Memory B cell (primary cell): ENCODE results near the gene BRCA1.
A peak's percentile ranks its signal among the peaks of the same experiment; 100 is the strongest.

Source experiments
- ATAC-seq: fragments of 150-1000 bp; cut with Tn5 transposase; 2 replicates; pipeline ENCODE4 v1.10.0; 2021; ENCODE audit warnings: low read depth, mild to moderate bottlenecking, moderate library complexity
- DNase-seq, 2 donors: peaks; one replicate each; pipeline ENCODE4 v3.0.0; 2022; ENCODE audit warnings: low spot score in 2 of 2
- H3K27ac Mint-ChIP-seq: one replicate; pipeline ENCODE4 v1.8.0; 2022; ENCODE audit warnings: mild to moderate bottlenecking, moderate library complexity, mixed read lengths
- H3K27me3 Mint-ChIP-seq: one replicate; pipeline ENCODE4 v1.8.0; 2022; ENCODE audit warnings: mixed read lengths
- H3K36me3 Mint-ChIP-seq: one replicate; pipeline ENCODE4 v1.8.0; 2022; ENCODE audit warnings: mild to moderate bottlenecking, mixed read lengths
- H3K4me1 Mint-ChIP-seq: one replicate; pipeline ENCODE4 v1.8.0; 2022; ENCODE audit warnings: mixed read lengths
- H3K4me3 Mint-ChIP-seq: one replicate; pipeline ENCODE4 v1.8.0; 2022; ENCODE audit warnings: mild to moderate bottlenecking, moderate library complexity, mixed read lengths
- H3K9me3 Mint-ChIP-seq: one replicate; pipeline ENCODE4 v1.8.0; 2022; ENCODE audit warnings: mixed read lengths

The BRCA1 gene

DNA sequence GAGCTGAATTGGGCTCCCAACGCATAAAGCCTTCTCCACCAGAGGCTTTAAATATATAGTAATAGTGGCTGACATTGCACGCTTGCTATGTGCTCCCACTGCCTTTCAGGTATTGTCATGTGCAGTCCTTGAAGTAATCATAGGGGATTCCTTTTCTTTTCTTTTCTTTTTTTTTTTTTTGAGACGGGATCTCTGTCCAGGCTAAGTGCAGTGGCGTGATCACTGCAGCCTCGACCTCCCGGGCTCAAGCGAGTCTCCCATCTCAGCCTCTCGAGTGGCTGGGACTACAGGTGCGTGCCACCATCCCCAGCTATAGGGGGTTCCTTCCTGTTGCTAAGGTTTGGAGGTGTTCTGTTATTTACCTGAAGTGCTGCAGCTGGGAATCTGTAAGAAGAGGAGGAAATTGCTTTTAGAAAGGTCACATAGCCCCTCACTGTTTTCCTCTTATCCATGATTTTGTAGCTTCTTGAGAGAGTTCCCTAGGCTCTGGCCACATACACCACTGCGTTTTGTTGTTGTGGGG is 126.1 kb downstream of the BRCA1 start:
- no peak for ATAC-seq
- Mint-ChIP-seq H3K27ac (peak overlapping the region; percentile 98), H3K4me1 (peaks cover 21% of the 10 kb centered on the region), H3K9me3 (no peaks in the 10 kb centered on the region), H3K27me3 (no peaks in the 10 kb centered on the region), H3K36me3 (peaks cover 14% of the 10 kb centered on the region), H3K4me3 (peak overlapping the region; percentile 95)
- DNase-seq: no peak

DNA sequence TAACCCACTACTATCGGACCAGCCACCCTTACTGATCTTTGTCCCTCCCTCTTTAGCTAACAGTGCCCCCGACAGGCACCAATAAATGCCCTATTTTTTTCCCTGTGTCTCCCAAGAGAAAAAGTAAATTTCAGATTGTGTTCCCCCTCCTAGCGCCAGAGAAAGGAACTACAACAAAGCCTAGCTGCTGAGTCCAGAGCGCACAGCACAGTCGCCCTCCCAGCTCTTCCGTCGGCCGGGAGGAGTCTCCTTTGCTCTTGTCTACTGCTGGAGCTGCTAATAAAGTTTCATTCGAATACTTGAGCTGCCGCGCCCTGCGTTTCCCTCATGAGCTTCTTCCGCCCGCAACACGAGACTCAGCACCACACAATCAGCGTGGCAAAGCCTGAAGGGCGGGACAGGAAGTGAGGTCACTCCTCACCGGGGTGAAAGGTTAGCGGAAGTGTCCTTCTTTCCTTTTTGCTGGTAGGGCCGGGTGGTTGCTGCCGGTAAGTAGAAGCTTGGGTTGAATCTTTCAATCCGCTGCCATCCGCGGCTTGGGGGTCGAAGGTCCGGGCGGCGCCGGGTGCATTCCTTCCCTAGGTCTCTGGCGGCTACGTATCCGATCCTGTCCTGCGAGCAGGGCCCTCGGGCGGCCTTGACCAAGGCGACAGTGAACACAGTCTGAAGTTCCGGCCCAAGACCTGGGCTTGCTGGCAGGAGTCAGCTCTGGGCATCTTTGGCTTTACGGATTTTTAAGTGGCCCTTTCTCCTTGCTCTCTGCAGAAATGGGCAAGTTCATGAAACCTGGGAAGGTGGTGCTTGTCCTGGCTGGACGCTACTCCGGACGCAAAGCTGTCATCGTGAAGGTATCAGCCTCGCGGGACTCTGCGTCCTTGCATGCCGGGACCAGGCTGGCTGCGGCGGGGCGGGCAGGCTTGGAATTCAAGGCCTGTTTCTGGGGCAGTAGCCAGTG is 126.9 kb downstream of the BRCA1 start, which contains the start of gene RPL27:
Gene RPL27, plus strand, starts transcription at position 436 of the 955 bp plus-strand sequence. Its CDS starts 332 bp downstream, at position 768.
- peak; percentile 93 for ATAC-seq
- Mint-ChIP-seq H3K9me3 (no peaks in the 10 kb centered on the region), H3K4me3 (peak within 1 kb of the TSS; percentile 95), H3K27ac (peak within 1 kb of the TSS; percentile 98), H3K27me3 (no peaks in the 10 kb centered on the region), H3K36me3 (peaks cover 13% of the 10 kb centered on the region), H3K4me1 (peaks cover 21% of the 10 kb centered on the region)
- peak; percentile 94 to 95 for DNase-seq

DNA sequence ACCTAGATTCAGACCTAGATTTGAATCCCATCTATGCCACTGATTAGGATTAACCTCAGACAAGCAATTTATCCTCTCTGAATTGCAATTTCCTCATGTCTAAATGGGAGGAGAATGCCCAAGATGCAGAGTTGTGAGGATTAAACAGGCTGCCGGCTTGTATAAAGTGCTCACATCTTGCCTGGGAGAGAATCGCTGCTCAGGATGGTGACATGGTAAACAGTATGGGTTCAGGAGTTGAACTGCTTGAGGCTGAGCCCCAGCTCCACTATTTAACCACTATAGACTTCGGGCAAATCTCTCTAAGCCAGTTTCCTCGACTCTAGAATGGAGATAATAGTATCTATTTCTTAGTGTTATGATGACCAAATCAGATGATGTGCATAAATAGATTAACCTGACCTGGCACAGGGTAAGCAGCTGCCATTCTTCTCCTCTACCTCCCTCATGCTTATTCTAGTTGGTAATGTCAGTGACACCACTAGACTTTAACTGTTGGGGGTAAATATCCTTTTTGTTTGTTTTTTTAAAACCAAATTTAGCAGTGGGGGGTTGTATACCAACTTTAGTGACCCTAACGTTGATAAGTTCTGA is 127.7 kb downstream of the BRCA1 start:
- ATAC-seq: no peak
- DNase-seq: no peak
- H3K4me3 Mint-ChIP-seq: peak overlapping the region; percentile 95
- peaks cover 14% of the 10 kb centered on the region for H3K36me3 Mint-ChIP-seq
- no peaks in the 10 kb centered on the region for H3K9me3 Mint-ChIP-seq
- H3K27ac Mint-ChIP-seq: peak overlapping the region; percentile 98
- no peaks in the 10 kb centered on the region for H3K27me3 Mint-ChIP-seq
- peaks cover 21% of the 10 kb centered on the region for H3K4me1 Mint-ChIP-seq
